ENCODE measurements around the gene SGPP1.
"Not testable (repeated sequence)": the region's sequence is repeated elsewhere in the genome, so short reads cannot be mapped to it uniquely, and the experiment has no call there.

The SGPP1 gene

GRCh38 chr14:63725786-63726460 is 1.9 kb downstream of the SGPP1 start:
- DNase-seq = no peak

DNA sequence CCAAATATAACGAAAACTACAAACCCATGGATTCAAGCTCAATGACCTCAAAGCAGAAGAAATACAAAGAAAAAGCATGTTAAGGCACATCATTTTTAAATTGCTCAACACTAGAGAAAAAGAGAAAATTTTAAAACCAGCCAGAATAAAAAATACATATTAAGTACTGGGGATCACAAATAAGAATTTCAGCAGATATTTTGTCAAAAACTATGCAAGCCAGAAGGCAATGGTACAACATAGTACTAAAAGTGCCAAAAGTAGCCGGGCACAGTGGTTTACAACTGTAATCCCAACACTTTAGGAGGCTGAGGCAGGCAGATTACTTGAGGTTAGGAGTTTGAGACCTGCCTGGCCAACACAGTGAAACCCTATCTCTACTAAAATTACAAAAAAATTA is 10.2 kb downstream of the SGPP1 start:
- no peak for DNase-seq

DNA sequence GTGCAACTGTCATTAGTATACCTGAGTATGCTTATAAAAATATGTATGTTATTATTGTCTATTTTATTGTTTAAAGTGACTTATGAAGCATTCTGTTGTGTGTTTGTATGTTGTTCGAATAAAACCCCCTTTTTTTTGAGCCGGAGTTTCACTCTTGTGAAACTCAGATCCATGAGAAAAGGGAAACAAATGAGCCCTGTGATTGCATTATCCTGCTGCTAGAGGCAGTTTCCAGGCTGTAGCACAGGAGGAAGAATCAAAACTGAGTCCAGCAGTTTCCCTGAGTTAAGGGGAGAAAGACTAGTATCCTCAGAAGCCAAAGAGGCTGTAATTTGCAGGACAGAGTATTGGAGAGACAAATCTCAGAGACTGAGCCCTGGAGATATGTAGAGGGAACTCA is 12.5 kb downstream of the SGPP1 start:
- no peak for DNase-seq

- DNase-seq = no peak
These were observed 14.1 kb downstream of the SGPP1 start for GRCh38 chr14:63713764-63714163.

- DNase-seq = no peak
These were observed 14.8 kb downstream of the SGPP1 start for GRCh38 chr14:63713058-63713457.

- no peak for DNase-seq
These were observed 15.7 kb downstream of the SGPP1 start for GRCh38 chr14:63712123-63712522.

- DNase-seq = no peak
These were observed 17.4 kb downstream of the SGPP1 start for GRCh38 chr14:63710497-63710896.

DNA sequence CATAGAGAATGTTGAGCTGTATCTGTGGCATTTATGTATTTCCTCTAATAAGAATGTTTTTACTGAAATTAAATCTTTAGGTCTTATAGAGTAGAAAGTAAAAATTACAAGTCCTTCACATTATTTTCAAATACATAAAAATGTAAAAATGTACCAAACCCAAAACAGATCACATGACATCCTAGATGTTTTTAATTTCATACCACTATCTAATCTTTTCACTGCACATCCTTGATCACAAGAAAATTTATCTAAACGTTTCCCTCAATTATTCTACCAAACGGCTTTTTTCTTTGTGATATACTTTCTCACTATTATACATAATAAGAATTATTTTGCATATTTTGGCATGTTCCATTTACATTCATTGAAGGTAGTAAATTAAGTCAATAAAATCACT is 18.3 kb downstream of the SGPP1 start:
- DNase-seq = no peak

- DNase-seq = no peak
These were observed 20.6 kb downstream of the SGPP1 start for GRCh38 chr14:63707216-63707615.

- DNase-seq = no peak
These were observed 22.2 kb downstream of the SGPP1 start for GRCh38 chr14:63705561-63706070.

DNA sequence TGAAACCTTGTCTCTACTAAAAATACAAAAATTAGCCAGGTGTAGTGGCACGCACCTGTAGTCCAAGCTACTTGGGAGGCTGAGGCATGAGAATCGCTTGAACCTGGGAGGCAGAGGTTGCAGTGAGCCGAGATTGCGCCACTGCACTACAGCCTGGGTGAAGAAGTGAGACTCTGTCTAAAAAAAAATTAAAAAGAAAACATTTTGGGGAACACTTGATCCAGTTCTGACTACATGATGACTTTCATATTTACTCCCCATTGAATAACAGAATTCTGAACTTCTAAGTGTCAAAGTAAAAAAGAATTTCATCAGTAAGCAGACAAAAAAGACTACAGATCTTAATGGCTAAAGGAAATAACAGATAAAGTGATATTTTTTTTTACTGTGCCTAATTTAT is 25.3 kb downstream of the SGPP1 start:
- not testable (repeated sequence) for DNase-seq

- DNase-seq = no peak
These were observed 26.1 kb downstream of the SGPP1 start for GRCh38 chr14:63701606-63702299.

DNA sequence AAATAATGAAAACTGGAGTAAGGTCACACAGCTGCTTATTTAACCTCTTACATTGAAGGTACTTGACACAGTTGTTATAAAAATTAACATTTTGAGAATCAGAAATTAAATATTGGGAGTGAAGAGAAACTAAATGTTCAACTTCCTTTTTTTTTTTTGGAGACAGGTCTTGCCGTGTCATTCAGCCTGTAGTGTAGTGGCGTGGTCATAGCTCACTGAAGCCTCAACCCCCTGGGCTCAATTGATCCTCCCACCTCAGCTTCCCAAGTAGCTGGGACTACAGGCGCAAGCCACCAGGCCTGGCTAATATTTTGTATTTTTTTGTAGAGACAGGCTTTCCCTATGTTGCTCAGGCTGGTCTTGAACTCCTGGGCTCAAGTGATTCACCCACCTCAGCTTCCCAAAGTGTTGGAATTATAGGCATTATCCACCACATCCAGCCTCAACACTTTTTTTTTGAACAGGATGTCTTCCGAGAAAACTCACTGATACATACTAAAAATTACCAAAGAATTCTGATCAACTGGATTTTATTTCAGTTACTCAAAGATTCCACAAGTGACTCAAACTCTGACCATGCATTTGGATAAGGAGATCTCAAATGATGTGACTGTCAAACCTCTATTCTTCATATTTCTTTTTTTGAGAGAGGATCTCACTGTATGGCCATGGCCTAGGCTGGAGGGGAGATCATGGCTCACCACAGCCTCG is 35.4 kb downstream of the SGPP1 start:
- DNase-seq = no peak

- no peak for DNase-seq
These were observed 38.7 kb downstream of the SGPP1 start for GRCh38 chr14:63689132-63689531.

DNA sequence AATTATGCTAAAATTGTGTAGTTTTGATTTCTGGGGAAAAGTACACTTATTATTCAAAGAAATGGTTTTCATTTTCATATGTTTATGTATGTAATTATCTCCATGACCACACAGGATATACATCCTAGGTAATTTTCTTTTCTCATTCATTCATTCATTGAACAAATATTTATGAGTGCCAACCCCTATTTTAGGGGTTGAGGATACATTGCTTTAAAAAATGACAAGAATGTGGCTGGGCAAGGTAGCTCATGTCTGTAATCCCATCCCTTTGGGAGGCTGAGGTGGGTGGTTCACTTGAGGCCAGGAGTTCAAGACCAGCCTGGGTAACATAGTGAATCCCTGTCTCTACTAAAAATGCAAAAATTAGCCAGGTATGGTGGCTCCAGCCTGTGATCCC is 40.9 kb downstream of the SGPP1 start:
- DNase-seq = no peak

GRCh38 chr14:63685401-63685800 is 42.5 kb downstream of the SGPP1 start:
- DNase-seq = no peak

DNA sequence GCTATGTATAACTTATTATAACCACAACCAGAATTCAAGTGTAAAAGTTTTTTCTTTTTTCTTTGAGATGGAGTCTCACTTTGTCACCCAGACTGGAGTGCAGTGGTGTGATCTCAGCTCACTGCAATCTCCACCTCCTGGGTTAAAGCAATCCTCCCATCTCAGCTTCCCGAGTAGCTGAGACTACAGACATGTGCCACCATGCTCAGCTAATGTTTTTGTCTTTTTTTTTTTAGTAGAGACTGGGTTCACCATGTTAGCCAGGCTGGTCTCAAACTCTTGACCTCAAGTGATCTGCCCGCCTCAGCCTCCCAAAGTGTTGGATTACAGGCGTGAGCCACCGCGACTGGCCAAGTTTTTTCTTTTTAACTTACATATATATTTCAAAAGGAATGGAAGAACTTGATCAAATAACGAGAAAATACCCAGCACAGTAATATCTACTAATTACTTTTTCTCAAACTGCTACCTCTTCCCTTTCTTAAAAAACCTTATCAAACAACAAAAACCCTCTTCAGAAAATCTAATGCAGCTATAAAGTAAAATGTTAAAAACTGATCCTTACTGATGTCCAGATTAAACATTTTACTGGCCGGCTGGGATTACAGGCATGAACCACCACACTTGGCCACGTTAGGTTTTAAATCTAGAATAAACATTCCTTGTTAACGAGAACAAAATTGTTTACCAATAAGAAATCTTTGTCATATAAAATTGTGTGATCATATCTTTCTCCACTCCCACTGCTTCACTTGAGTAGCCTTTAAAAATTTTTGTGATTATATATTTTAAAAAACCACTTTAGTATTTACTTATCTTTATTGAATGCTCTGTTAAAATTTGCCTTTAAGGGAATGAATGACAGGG is 44.9 kb downstream of the SGPP1 start:
- DNase-seq = no peak

DNA sequence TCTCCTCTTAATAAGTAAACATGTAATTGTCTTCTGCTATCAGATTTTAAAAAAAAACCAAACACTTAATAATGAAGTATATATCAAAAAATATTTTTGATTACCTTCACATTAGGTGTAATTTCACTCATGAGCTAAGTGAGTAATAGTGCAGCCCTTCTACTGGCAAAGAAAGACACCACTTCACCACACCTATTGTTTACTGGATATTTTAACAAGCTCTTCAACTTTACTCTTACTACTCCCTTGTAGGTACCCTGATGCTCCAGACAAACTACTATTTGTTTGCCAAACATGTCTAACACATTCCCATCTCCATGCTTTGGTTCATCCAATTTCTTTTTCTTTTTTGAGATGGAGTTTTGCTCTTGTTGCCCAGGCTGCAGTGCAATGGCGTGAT is 49.3 kb downstream of the SGPP1 start:
- DNase-seq = no peak

- no peak for DNase-seq
These were observed 49.9 kb downstream of the SGPP1 start for GRCh38 chr14:63677891-63678379.

- DNase-seq = no peak
These were observed 51.2 kb downstream of the SGPP1 start for GRCh38 chr14:63676615-63677014.

- no peak for DNase-seq
These were observed 53.9 kb downstream of the SGPP1 start for GRCh38 chr14:63673886-63674497.

DNA sequence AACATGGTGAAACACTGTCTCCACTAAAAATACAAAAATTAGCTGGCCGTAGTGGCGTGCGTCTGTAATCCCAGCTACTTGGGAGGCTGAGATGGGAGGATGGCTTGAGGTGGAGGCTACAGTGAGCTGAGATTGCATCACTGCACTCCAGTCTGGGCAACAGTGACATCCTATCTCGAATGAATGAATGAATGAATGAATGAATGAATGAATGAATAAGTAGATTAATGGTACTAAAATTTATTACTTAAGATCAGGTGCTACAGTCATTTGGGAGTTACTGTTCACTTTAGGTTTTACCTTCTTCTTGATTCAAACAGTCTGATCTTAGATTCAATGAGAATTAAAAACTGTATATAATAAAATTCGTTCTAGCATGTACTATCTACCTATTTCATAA is 54.6 kb downstream of the SGPP1 start:
- DNase-seq = no peak
